Uterus (tissue), 2 donors: ENCODE measurements around the gene ANO4.

Experiments
- POLR2A ChIP-seq, 2 donors: fragments of 450-650 bp; IDR thresholded peaks; one replicate each; pipeline ENCODE4 v1.6.1; 2016; ENCODE audit warnings: antibody characterized with exemption in 2 of 2, mild to moderate bottlenecking in 1 of 2, moderate library complexity in 1 of 2
- TF ChIP-seq, protein P1 (sequence below), 4 experiments: fragments of 200-600 bp in 2 of 4; fragments of 450-650 bp in 2 of 4; sonication (generic) in 2 of 4; IDR thresholded peaks; one replicate each; pipeline ENCODE4 v1.5.1; 2016 to 2019; ENCODE audit warnings: antibody characterized with exemption in 4 of 4, mild to moderate bottlenecking in 2 of 4, moderate library complexity in 1 of 4

DNA sequence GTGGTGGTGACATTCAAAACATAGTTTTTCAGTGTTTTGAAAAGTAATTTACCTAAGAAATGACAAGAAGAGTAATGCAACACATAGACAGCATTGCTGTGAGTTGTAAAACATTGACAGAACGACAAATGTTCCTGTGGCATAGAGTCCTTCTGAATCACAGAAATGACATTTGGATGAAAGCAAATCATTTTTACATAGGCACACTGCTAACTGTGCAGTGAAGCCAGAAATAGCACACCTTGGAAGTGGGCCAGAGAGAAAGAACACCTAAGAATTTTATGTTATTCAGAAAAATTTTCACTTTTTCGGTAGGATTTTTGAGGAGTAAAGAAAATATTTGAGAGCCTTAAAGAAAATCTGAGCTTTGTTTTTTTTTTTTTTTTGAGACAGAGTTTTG lies 100.6 kb downstream of the ANO4 start:
- TF ChIP-seq, protein P1, sequence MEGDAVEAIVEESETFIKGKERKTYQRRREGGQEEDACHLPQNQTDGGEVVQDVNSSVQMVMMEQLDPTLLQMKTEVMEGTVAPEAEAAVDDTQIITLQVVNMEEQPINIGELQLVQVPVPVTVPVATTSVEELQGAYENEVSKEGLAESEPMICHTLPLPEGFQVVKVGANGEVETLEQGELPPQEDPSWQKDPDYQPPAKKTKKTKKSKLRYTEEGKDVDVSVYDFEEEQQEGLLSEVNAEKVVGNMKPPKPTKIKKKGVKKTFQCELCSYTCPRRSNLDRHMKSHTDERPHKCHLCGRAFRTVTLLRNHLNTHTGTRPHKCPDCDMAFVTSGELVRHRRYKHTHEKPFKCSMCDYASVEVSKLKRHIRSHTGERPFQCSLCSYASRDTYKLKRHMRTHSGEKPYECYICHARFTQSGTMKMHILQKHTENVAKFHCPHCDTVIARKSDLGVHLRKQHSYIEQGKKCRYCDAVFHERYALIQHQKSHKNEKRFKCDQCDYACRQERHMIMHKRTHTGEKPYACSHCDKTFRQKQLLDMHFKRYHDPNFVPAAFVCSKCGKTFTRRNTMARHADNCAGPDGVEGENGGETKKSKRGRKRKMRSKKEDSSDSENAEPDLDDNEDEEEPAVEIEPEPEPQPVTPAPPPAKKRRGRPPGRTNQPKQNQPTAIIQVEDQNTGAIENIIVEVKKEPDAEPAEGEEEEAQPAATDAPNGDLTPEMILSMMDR (IDR thresholded peaks at IDR 0.05): no peak
- no peak for TF ChIP-seq POLR2A (IDR thresholded peaks at IDR 0.05)
